ENCODE data around the gene RGMA.

RGMA gene

DNA sequence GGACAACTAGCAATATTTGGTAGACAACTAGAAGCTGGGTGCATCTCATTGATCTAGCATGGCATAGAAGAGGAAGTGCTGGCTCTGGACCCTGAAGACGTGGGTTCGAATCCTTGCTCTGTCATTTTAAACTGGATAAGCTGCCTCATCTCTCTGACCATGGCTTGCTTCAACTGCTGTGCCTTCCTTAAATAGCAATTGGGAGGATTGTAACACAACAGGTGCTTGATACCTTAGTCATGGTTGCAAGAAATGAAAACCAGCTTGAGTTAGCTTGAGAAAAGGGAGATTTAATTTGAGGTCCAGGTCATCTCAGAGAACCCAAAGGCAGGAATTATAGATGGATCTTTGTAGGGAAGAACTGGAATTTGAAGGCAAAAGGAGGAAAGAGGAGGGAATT is 14.8 kb upstream of the RGMA start:
- H3K4me3 ChIP-seq: no peak overlapping the region

DNA sequence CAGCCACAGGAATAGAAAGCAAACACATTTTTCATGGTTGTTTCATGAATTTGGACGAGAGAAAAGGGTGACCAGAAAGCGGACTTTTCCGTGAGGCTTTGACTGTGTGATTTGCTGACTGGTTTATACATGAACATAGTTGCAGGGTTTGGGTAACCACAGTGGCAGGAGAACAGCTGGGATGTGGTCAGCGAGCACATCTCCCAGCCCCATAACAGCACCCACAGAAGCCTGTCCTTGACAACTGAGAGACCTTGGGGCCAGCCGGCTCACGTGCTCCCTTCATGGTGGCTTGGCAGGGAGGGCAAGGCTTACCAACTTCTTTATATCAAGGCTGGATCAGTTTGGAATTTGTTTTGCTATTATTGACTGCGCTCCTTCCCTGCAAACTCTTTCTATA is 13.2 kb upstream of the RGMA start:
- Histone ChIP-seq H3K27ac (no peak overlapping the region), H3K4me3 (no peak overlapping the region)

More for the DNA sequence above, 14.8 kb upstream of the RGMA start:
- H3K27ac ChIP-seq: no peak overlapping the region

DNA sequence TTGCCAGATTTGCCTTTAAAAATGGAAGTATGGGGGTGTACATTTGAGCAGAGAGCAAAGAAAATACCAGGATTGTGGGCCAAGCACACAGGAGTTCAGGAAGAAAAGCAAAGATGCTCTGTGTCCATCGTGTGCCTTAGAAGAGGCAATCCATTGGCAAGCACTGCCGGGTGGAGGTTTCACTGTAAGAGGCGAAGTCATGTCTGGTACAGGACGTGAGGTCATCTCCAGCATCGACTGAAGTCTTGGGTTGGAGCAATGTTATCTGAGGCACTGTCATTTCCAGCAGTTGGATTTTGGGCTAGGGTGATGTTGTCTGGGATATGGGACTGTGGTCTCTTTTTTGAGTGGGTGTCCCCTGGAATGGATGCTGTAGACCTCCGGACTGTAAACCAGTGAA is 4.8 kb upstream of the RGMA start:
- Histone ChIP-seq H3K4me3 (no peak overlapping the region), H3K27ac (no peak overlapping the region)

DNA sequence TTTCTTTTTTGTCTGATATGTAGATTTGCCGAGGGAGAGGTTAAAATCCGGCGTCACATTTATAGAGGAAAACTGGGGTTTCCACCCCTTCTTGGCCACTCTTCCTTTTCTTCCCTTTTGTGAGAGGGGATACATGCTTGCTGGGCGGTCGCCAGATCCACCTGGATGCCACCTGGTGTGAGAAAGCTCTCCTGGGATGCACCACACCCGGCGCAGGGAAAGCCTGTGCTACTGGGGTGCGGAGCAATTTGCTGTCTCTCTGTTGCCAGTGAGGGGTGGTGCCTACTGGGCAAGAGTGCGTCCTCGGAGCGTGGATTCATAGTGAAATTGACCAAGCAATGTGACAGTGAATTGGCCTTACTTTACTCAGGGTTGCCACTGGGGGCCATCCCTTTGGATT is 2.5 kb upstream of the RGMA start:
- Histone ChIP-seq H3K27ac (no peak overlapping the region), H3K4me3 (no peak overlapping the region)

DNA sequence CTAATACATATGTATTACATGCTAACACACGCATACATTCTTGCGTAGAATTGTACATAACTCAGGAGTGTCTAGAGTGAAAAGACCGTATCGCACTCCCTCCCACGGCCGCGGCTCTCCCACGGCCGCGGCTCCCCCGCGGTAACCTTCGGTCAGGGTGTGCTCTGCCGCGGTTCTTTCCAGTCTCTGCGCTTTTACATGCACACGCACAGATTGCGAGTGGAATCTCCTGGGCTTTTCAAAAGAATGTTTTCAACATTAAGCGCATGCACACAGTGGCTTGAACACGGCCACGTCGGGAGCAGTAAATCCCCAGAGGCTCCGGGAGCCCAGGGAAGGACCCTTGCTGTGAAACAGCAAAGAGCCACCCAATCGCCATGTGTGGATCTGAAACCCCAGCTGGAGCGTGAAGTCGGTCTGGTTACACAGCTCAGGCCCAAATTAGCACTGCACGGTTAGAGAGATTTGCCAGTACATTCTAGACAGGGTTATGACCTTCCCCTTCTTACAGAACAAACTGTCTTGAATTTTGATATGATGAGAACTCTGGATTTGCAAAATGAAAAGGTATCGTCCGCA is 805 bp upstream of the RGMA start:
- Histone ChIP-seq H3K27ac (peak overlapping the region in 5 of 21 experiments; percentile 2 to 76 (median 56)), H3K4me3 (peak overlapping the region in 4 of 7 experiments; percentile 2 to 68 (median 44))

- Histone ChIP-seq H3K27ac (peak overlapping the region in 14 of 21 experiments; percentile 4 to 86 (median 56)), H3K4me3 (peak overlapping the region; percentile 29 to 68 (median 47))
Observed at GRCh38 chr15:93088200-93088980, 621 bp downstream of the RGMA start.

DNA sequence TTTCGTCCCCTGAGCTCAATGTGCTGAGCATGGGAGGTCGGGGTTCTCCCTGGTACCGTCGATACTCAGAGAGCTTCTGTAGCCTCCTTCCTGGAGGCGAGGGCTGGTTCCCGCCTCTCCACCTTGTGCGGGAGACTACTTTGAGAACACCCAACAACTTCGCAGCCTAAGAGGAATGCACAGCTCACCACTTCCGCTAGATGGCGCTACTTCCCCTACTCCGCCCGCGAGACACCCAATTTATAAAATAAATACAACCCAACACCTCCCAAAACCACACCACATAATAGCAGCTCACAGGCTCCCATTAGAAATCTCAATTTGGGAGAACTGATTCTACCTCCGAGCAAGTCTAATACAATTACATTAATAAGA is 1.2 kb downstream of the RGMA start:
- peak overlapping the region in 6 of 21 experiments; percentile 47 to 86 (median 65) for H3K27ac ChIP-seq
- H3K4me3 ChIP-seq: peak overlapping the region; percentile 29 to 68 (median 47)

DNA sequence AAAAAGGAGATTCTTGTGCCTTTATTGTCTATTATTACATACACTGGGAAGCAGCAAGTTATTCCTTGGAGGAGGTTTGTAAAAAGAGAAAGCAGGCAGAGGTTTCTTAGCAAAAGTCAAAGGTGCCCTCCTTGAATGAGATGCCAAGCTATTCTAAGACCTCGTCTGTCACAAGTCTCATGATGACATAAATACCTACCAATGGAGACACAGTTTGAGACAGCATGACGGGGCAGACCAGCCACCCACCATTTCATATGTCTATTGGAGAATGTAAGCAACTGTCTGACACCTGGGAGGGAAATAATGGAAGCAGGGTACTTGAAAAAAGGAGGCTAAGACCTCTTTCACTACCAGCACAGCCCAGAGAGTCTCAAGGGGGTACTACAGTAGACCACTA is 2.2 kb downstream of the RGMA start:
- H3K4me3 ChIP-seq: peak overlapping the region in 1 of 7 experiments; percentile 60
- no peak overlapping the region for H3K27ac ChIP-seq

- no peak overlapping the region for H3K27ac ChIP-seq
Observed at GRCh38 chr15:93085692-93086091, 3.3 kb downstream of the RGMA start.

GRCh38 chr15:93082861-93083260 is 6.2 kb downstream of the RGMA start:
- Histone ChIP-seq H3K27ac (no peak overlapping the region), H3K4me3 (no peak overlapping the region)

More at GRCh38 chr15:93085692-93086091, 3.3 kb downstream of the RGMA start:
- no peak overlapping the region for H3K4me3 ChIP-seq

DNA sequence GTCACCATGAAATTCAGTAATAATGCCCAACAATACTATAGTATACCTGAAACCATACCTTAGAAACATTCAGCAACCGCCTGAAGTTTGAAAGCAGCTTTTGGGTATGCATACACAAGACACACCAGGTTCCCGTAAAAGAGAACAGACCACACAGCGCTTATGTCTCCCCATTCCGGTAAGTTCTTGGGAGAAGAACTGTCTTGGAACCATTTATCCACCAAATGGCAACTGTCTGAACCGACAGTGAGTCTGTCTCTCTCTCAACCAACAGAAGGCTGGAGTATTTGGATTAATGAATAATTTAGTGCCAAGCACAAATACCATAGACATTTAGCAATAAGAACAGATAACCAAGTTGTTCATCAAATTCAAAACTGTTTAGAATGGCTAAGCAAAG is 7.6 kb downstream of the RGMA start:
- no peak overlapping the region for H3K27ac ChIP-seq
- no peak overlapping the region for H3K4me3 ChIP-seq

GRCh38 chr15:93080451-93080850 is 8.6 kb downstream of the RGMA start:
- Histone ChIP-seq H3K4me3 (no peak overlapping the region), H3K27ac (no peak overlapping the region)

DNA sequence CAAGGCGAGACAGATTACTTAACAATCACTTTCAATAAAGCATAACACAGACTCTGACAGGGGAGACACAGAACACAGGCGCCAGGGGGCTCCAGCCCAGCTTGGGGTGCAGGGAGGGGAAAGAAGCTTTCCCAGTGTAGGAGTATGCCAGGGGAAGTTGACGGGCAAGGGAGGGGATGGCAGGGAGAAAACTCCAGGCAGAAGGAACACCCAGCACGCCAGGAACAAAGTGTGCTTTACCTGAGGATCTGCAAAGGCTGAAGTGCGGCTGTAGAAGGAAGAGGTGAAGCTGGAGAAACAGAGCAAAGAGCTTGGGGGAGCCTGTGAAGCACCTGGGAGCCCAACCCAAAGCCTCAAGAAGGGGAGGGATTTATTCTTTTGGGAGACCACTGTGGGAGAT is 12.1 kb downstream of the RGMA start:
- Histone ChIP-seq H3K27ac (peak overlapping the region in 1 of 21 experiments; percentile 55), H3K4me3 (no peak overlapping the region)

DNA sequence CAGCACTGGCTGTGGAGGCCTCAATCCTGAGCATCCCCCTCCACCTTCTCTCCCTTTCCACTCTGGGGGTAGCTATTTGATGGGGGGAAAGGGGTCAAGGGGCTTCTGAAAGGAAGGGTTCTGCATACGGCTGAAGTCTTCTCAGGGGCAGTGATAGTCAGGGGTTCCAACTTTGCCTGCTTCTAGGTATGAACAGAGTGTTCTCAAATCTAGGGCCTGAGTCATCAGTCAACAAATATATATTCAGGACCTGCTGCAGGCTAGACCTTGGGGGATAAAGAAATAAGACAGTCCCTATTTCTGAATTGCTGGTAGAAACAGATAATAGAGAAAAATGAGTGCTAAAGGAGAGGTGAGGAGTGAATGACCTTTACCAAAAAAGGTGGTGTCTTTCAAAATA is 12.8 kb downstream of the RGMA start:
- Histone ChIP-seq H3K27ac (no peak overlapping the region), H3K4me3 (no peak overlapping the region)

DNA sequence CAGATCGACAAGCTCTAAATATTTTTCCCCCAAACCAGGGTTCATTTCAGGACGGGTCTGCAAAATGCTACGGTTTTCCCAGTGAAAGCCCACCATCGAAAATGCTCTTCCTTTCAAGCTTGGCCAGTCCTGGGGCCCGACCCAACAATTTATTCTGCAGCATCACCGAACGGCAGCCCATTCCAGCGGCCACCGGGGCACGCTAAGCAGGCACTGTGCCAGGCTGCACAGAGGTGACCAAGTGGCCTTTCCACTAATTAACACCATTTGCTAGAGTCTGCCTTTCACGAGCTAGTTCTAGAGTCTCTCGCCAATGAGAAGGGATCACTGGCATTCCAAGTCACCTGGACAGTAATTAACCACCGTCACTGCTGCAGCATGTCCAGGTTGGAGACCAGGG is 14.4 kb downstream of the RGMA start:
- no peak overlapping the region for H3K4me3 ChIP-seq
- peak overlapping the region in 1 of 21 experiments; percentile 89 for H3K27ac ChIP-seq

DNA sequence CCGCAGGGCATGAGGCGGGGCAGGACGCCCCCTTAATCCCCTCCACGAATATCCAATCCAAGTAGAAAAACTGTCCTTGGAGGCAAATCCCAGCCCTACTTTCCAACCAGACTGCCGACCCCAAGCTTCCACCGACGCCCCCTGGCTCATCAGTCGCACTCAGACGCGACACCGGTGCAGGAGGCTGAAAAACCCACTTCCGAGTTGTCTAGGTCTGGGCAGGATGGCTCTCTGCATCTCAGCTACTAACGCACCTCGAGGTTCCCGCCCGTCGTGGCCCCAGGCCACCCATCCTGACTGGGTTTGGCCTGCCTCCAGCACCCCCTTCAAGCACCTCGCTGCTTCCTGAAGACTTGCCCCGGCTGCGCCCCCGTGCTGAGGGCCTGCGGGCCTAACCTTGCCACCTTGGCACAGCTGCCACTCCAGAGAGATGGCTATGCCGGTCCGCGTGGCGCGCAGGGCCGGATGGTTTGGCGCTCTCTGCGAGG is 15.5 kb downstream of the RGMA start:
- Histone ChIP-seq H3K4me3 (peak overlapping the region; percentile 46 to 65 (median 50)), H3K27ac (peak overlapping the region in 11 of 21 experiments; percentile 23 to 89 (median 77))

DNA sequence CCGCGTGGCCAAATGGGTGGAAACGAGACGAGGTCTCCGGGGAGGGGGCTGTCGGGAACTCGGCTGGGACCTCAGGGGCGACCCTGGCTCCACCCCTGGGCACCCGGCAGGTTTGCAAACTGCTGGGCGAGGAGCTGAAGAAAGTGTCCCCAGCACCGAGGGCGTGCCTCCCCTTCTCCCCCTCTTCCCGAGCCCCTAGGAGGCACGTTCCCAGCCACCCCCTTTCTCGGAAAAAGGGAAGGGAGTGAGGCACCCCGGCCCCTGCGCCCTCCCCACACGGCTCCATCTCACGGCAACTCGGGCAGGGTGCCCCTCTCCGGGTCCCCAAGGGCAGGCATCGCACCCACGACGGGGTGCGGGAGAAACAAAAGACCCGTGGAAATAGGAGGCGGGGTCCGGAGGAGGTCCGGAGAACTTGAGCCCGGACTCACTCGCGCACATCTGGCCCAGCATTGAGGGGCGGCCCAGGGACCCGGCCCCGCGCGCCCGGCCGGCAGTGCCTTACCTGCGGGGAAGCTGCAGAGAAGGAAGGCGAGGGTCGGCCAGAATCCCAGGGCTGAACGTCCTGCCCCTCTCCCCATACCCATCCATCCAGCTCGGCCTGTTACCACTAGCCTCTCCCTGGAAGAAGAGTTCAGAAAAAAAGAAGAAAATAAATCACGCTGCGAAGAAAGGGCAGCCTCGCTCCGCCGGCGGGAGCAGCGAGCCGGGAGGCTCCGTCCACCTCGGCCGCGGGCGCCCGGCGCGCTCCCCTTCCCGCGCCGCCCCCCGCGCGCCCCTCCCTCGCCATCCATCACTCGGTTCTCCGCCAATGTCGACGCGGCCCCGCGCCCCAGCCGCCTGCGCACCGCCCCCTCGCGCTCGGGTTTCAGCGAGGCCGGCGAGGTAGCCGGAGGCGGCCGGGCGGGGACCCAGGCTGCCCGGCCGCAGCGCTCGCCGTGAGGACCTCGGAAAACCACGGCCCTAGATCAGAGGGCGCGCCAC is 16.3 kb downstream of the RGMA start:
- Histone ChIP-seq H3K27ac (peak overlapping the region in 18 of 21 experiments; percentile 48 to 89 (median 80)), H3K4me3 (peak overlapping the region; percentile 46 to 65 (median 50))

DNA sequence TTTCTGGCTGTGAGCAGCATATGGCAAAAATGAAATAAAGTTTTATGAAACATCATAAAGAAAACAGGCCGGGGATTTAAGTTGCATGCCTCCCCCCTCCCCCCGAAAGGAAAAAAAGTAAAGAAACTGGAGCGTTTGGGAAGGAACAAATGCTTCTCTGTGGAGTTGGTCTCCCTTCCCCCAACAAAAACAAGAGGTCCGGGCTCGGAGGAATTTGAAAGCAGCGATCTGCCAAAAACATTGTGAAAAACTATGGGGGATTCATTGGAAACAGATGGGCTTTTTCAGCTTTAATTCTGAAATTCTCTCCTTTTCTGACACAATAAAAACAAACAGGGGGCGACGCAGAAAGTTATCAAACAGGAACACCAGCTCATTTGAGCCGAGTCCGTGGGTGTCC is 17.0 kb downstream of the RGMA start:
- Histone ChIP-seq H3K27ac (peak overlapping the region in 18 of 21 experiments; percentile 48 to 89 (median 80)), H3K4me3 (peak overlapping the region; percentile 46 to 65 (median 50))

DNA sequence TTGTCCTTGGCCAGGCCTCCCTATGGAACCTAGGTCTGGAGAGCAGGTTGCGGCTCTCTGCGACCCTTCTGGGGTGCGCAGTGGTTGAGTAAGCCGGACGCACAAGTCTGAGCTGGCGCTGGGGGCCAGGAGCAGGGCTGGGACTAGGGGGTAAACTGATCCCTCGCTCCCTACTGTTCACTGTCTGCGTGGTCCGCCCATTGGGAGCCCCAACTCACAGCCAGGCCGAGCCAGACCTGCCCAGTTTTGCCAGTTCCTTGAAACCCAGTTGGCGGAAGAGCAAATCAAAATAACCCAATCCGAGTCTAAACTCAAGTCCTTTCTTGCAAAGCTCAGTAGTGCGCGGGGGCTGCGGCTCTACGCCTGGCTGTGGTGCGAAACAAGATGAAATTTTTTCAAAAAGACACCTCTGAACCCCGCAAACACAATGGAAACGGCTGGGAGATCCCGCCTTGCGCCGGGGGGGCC is 17.5 kb downstream of the RGMA start:
- Histone ChIP-seq H3K4me3 (peak overlapping the region; percentile 46 to 65 (median 50)), H3K27ac (peak overlapping the region in 18 of 21 experiments; percentile 9 to 89 (median 80))

Measured in skin epidermis (tissue), 12 donors.